Neuronal stem cell (in vitro differentiated cells): Measurements from ENCODE around the gene SCYGR1. TPM values are rescaled to one million over a fixed set of nuclear protein-coding genes. Genes with fewer than 3 reads are reported as not detected.
A peak's percentile ranks its signal among the peaks of the same experiment; 100 is the strongest.
"Not testable (repeated sequence)": the region's sequence is repeated elsewhere in the genome, so short reads cannot be mapped to it uniquely, and the experiment has no call there.

ENCODE experiments used
- DNase-seq: peaks from one replicate; pipeline ENCODE4 v3.0.0-alpha.2; 2013; ENCODE audit warnings: low spot score
- H2AFZ ChIP-seq: one replicate; pipeline ENCODE4 v1.6.1; 2013; ENCODE audit warnings: mild to moderate bottlenecking, low read length, inconsistent platforms
- H2AK5ac ChIP-seq: 2 replicates; pipeline ENCODE4 v1.6.1; 2013; ENCODE audit warnings: low read depth, mild to moderate bottlenecking, inconsistent platforms, low read length, moderate library complexity, mixed read lengths
- H2BK120ac ChIP-seq: 2 replicates; pipeline ENCODE4 v1.6.1; 2013; ENCODE audit warnings: low read depth, mild to moderate bottlenecking, inconsistent platforms, low read length, moderate library complexity, mixed read lengths
- H2BK12ac ChIP-seq: one replicate; pipeline ENCODE4 v1.6.1; 2013; ENCODE audit warnings: low read length, inconsistent platforms
- H2BK15ac ChIP-seq: 2 replicates; pipeline ENCODE4 v1.6.1; 2013; ENCODE audit warnings: mild to moderate bottlenecking, low read length, inconsistent platforms, mixed read lengths
- H2BK5ac ChIP-seq: one replicate; pipeline ENCODE4 v1.6.1; 2013; ENCODE audit warnings: inconsistent platforms, mild to moderate bottlenecking, low read length, moderate library complexity
- H3K14ac ChIP-seq: one replicate; pipeline ENCODE4 v1.6.1; 2013; ENCODE audit warnings: low read length, inconsistent platforms
- H3K18ac ChIP-seq: 2 replicates; pipeline ENCODE4 v1.6.1; 2013; ENCODE audit warnings: low read length, inconsistent platforms
- H3K23ac ChIP-seq: 2 replicates; pipeline ENCODE4 v1.6.1; 2013; ENCODE audit warnings: low read depth, mild to moderate bottlenecking, mixed read lengths, low read length, inconsistent platforms; ENCODE audit not compliant: poor library complexity
- H3K27ac ChIP-seq: replicated peaks from 3 replicates; pipeline ENCODE4 v1.5.1; 2013; ENCODE audit warnings: low read length, inconsistent platforms
- H3K27me3 ChIP-seq, 3 experiments: 2 replicates each; pipeline ENCODE4 v1.6.1; 2013; ENCODE audit warnings: low read length in 3 of 3, mild to moderate bottlenecking in 2 of 3, inconsistent platforms in 1 of 3, low read depth in 1 of 3, mixed read lengths in 1 of 3, moderate library complexity in 1 of 3; ENCODE audit not compliant: control insufficient read depth in 3 of 3, insufficient read depth in 3 of 3
- H3K36me3 ChIP-seq, 2 donors: replicated peaks in 1 of 2; 2 replicates each; pipeline ENCODE4 v1.6.1; 2013; ENCODE audit warnings: low read length in 2 of 2; ENCODE audit not compliant: control insufficient read depth in 2 of 2, insufficient read depth in 2 of 2
- H3K4ac ChIP-seq: 2 replicates; pipeline ENCODE4 v1.6.1; 2013; ENCODE audit warnings: inconsistent platforms, mild to moderate bottlenecking, low read length, moderate library complexity
- H3K4me1 ChIP-seq, 2 donors: 1 replicate in 1 of 2; 2 replicates in 1 of 2; pipeline ENCODE4 v1.6.1; 2013; ENCODE audit warnings: low read length in 2 of 2, low read depth in 1 of 2; ENCODE audit not compliant: control insufficient read depth in 2 of 2, insufficient read depth in 1 of 2
- H3K4me2 ChIP-seq: one replicate; pipeline ENCODE4 v1.6.1; 2013; ENCODE audit warnings: mild to moderate bottlenecking, low read length, inconsistent platforms; ENCODE audit not compliant: insufficient read depth, poor library complexity, severe bottlenecking
- H3K4me3 ChIP-seq, 2 donors: 2 replicates each; pipeline ENCODE4 v1.5.1; 2013; ENCODE audit warnings: low read length in 2 of 2, mild to moderate bottlenecking in 2 of 2, inconsistent platforms in 1 of 2, moderate library complexity in 1 of 2
- H3K79me1 ChIP-seq: one replicate; pipeline ENCODE4 v1.6.1; 2013; ENCODE audit warnings: low read depth, mild to moderate bottlenecking, inconsistent platforms, low read length, moderate library complexity
- H3K9ac ChIP-seq: one replicate; pipeline ENCODE4 v1.6.1; 2013; ENCODE audit warnings: mild to moderate bottlenecking, low read depth, low read length, inconsistent platforms; ENCODE audit not compliant: poor library complexity
- H3K9me3 ChIP-seq, 2 donors: replicated peaks in 1 of 2; 2 replicates each; pipeline versions ENCODE3 to v1.6.1; 2013; ENCODE audit warnings: low read length in 2 of 2, mild to moderate bottlenecking in 2 of 2, inconsistent platforms in 1 of 2, low read depth in 1 of 2, mixed read lengths in 1 of 2, moderate library complexity in 1 of 2; ENCODE audit not compliant: control insufficient read depth in 2 of 2, insufficient read depth in 1 of 2
- H4K8ac ChIP-seq: one replicate; pipeline ENCODE4 v1.6.1; 2013; ENCODE audit warnings: low read depth, mild to moderate bottlenecking, inconsistent platforms, low read length, moderate library complexity
- H4K91ac ChIP-seq: one replicate; pipeline ENCODE4 v1.6.1; 2013; ENCODE audit warnings: low read length, low read depth, mild to moderate bottlenecking, inconsistent platforms; ENCODE audit not compliant: poor library complexity
- WGBS, 2 donors: extraction: QIAGEN DNeasy Blood & Tissue Kit; methylation state at CpG; one replicate each; pipeline ENCODE4 v1.1.7; 2013; ENCODE audit warnings: missing lambda C conversion rate in 2 of 2, mixed read lengths in 1 of 2; ENCODE audit not compliant: insufficient read length in 2 of 2, insufficient replicate concordance in 1 of 2; ENCODE audit errors: extremely low coverage in 2 of 2; 5-methylcytosine and 5-hydroxymethylcytosine counted together
- polyA plus RNA-seq, 2 experiments: library from polyadenylated mRNA; stranded (reverse); fragments of 200-250 nt; gene quantifications; one replicate each; pipeline ENCODE4 v1.2.3, GENCODE V29; 2013

Gene SCYGR1, protein sequence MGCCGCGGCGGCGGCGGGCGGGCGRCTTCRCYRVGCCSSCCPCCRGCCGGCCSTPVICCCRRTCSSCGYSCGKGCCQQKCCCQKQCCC
- polyA plus RNA-seq (2013, experiment 1 of 2) = not detected
- not detected for polyA plus RNA-seq (2013, experiment 2 of 2)

DNA sequence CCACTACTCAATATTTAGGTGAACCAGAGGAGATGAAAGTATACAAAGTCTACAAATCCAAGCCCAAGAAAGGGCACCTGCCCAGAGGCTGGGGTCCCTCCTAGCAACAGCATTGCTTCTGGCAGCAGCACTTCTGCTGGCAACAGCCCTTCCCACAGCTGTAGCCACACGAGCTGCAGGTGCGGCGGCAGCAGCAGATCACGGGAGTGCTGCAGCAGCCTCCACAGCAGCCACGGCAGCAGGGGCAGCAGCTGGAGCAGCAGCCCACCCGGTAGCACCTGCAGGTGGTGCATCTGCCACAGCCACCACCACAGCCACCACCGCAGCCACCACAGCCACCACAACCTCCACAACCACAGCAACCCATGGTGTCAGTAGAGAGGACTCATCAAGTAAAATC, at the start of gene SCYGR1:
SCYGR1 (minus strand) TSS at position 367 of the 400 bp plus-strand sequence; CDS start at position 367, 0 bp downstream.
- not testable (repeated sequence) for H3K36me3 ChIP-seq, H2AK5ac ChIP-seq, H4K91ac ChIP-seq, DNase-seq, H4K8ac ChIP-seq, H3K4me3 ChIP-seq, H2BK12ac ChIP-seq, H3K4ac ChIP-seq, H2BK120ac ChIP-seq, H3K4me1 ChIP-seq, H3K4me2 ChIP-seq, H3K27me3 ChIP-seq, H3K79me1 ChIP-seq, H2AFZ ChIP-seq, H2BK15ac ChIP-seq, H3K9ac ChIP-seq, H3K9me3 ChIP-seq, H3K23ac ChIP-seq, H3K14ac ChIP-seq, H3K27ac ChIP-seq, H2BK5ac ChIP-seq
- H3K18ac ChIP-seq = peak within 1 kb of the TSS; percentile 4
- no CpG with 5 or more reads among the region's 7 CpGs for WGBS, 2 donors

DNA sequence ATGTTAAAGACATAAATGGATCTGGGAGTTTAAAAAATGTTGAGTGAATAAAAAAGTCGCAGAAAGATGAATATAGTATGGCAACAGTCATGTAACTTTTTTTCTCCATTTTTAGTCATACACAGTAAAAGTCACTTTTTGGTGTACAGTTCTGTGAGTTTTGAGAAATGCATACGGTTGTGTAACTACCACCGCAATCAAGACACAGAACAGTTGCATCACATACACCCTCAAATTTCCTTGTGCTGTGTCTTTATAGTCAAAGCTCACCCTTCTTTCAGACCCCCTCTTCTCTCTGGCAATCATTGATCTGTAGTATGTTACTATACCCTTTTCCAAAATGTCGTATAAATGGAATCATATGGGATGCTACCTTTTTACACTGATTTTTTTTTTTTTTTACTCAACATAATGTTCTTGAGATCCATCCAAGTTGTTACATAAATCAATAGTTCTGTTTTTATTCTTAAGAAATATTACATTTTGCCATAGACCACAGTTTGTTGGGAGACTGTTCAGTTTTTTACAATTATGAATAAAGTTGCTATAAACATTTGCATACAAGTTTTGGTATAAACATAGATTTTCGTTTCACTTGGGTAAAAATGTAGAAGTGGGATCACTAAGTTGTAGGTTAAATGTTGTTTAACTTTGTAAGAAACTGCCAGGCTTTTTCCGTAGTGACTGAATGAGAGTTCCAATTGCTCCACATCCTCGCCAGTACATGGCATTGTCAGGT, 48.9 kb upstream of the SCYGR1 start:
- Histone ChIP-seq H3K27ac (no peak overlapping the region), H2BK12ac (no peak overlapping the region)
- whole genome bisulfite sequencing, 2 donors = no CpG with 5 or more reads among the region's 7 CpGs

DNA sequence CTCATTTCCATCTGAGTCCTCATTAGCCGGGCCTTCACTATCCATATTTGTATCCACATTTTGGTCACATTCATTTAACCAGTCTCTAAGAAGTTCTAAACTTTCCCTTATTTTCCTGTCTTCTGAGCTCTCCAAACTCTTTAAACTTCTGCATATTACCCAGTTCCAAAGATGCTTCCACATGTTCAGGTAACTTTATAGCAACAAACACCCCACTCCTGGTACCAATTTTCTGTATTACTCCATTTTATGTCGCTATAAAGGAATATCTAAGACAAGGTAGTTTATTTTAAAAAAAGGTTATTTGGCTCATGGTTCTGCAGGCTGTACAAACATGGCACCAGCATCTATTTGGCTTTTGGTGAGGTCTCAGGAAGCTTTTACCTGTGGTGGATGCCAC, 45.4 kb upstream of the SCYGR1 start:
- Histone ChIP-seq H3K4me3 (no peak overlapping the region), H3K9ac (no peak overlapping the region), H2BK5ac (no peak overlapping the region), H2BK120ac (no peak overlapping the region), H3K27me3 (peaks cover 0 to 3% (median 0%) of the 10 kb centered on the region in 3 experiments), H2BK15ac (no peak overlapping the region), H4K8ac (no peak overlapping the region), H3K4me2 (no peak overlapping the region), H3K4ac (no peak overlapping the region), H2AFZ (no peak overlapping the region), H3K27ac (no peak overlapping the region), H3K14ac (no peak overlapping the region), H3K9me3 (peaks cover 0 to 7% of the 10 kb centered on the region in 2 donors), H3K18ac (no peak overlapping the region), H4K91ac (no peak overlapping the region), H2AK5ac (no peak overlapping the region), H3K36me3 (no peaks in the 10 kb centered on the region), H3K79me1 (peaks cover 2% of the 10 kb centered on the region), H2BK12ac (no peak overlapping the region), H3K4me1 (no peaks in the 10 kb centered on the region), H3K23ac (no peak overlapping the region)
- no peak for DNase-seq
- no CpG with 5 or more reads among the region's 2 CpGs for WGBS, 2 donors

More for the DNA sequence above, 48.9 kb upstream of the SCYGR1 start:
- Histone ChIP-seq H2BK15ac (no peak overlapping the region), H3K23ac (no peak overlapping the region), H3K4ac (no peak overlapping the region), H2AK5ac (no peak overlapping the region), H4K8ac (no peak overlapping the region), H2BK5ac (no peak overlapping the region), H3K79me1 (no peaks in the 10 kb centered on the region), H2BK120ac (no peak overlapping the region), H3K9ac (no peak overlapping the region), H3K14ac (no peak overlapping the region), H3K36me3 (no peaks in the 10 kb centered on the region), H2AFZ (no peak overlapping the region), H3K4me1 (no peaks in the 10 kb centered on the region), H3K4me2 (no peak overlapping the region), H3K4me3 (no peak overlapping the region), H3K18ac (no peak overlapping the region), H4K91ac (no peak overlapping the region), H3K27me3 (no peaks in the 10 kb centered on the region), H3K9me3 (peaks cover 0 to 7% of the 10 kb centered on the region in 2 donors)
- no peak for DNase-seq

DNA sequence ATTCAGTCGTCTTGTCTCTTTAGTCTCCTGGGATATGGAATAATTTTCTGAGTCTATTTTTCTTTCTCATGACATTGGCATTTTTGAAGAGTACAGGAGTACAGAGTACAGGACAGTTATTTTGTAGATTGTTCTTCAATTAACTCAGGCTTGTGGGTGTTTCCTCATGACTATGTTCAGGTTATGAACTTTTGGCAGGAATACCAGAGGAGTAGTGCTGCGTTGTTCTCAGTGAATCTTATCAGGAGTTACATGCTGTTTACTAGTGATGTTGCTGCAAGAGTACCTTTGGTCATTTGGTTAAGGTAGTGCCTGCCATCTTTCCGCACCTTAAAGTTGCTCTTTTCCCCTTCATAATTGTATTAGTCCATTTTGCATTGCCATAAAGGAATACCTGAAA, 42.9 kb upstream of the SCYGR1 start:
- Histone ChIP-seq H3K27ac (no peak overlapping the region), H3K4me3 (no peak overlapping the region), H2BK5ac (no peak overlapping the region), H3K23ac (no peak overlapping the region), H3K18ac (no peak overlapping the region), H3K4me1 (no peaks in the 10 kb centered on the region), H3K27me3 (peaks cover 0 to 3% (median 0%) of the 10 kb centered on the region in 3 experiments), H3K79me1 (peaks cover 2% of the 10 kb centered on the region), H2AK5ac (no peak overlapping the region), H3K4me2 (no peak overlapping the region), H3K14ac (no peak overlapping the region), H2BK120ac (no peak overlapping the region), H3K9me3 (peaks cover 0 to 7% of the 10 kb centered on the region in 2 donors), H4K91ac (no peak overlapping the region), H3K4ac (no peak overlapping the region), H2BK12ac (no peak overlapping the region), H2AFZ (no peak overlapping the region), H4K8ac (no peak overlapping the region), H2BK15ac (no peak overlapping the region), H3K9ac (no peak overlapping the region), H3K36me3 (no peaks in the 10 kb centered on the region)
- DNase-seq = no peak
- no CpG with 5 or more reads among the region's 3 CpGs for WGBS, 2 donors
